ENCODE results near the gene MYOF.
"Not testable (repeated sequence)": the region's sequence is repeated elsewhere in the genome, so short reads cannot be mapped to it uniquely, and the experiment has no call there.

Gene MYOF

GRCh38 chr10:93471110-93471651 is 11.0 kb downstream of the MYOF start:
- Histone ChIP-seq H3K9me3 (ENCODE audit: control insufficient read depth, insufficient read depth, low read length) (peaks cover 4% of the 10 kb centered on the region), H3K36me3 (ENCODE audit: insufficient read depth, low read length) (no peaks in the 10 kb centered on the region), H3K9ac (ENCODE audit: low read depth, low read length) (no peak overlapping the region; the same call in 1 of the 2 replicates), H3K4me1 (ENCODE audit: insufficient read depth, low read length) (peaks cover 31% of the 10 kb centered on the region)

- Histone ChIP-seq H3K36me3 (ENCODE audit: insufficient read depth, low read length) (no peaks in the 10 kb centered on the region), H3K9ac (ENCODE audit: low read depth, low read length) (no peak overlapping the region), H3K9me3 (ENCODE audit: control insufficient read depth, insufficient read depth, low read length) (peaks cover 4% of the 10 kb centered on the region), H3K4me1 (ENCODE audit: insufficient read depth, low read length) (peaks cover 27% of the 10 kb centered on the region)
Observed at GRCh38 chr10:93469454-93469853, 12.7 kb downstream of the MYOF start.

GRCh38 chr10:93468461-93469213 is 13.5 kb downstream of the MYOF start:
- Histone ChIP-seq H3K9ac (ENCODE audit: low read depth, low read length) (no peak overlapping the region), H3K4me1 (ENCODE audit: insufficient read depth, low read length) (peaks cover 19% of the 10 kb centered on the region)

GRCh38 chr10:93467635-93468034 is 14.5 kb downstream of the MYOF start:
- H3K36me3 ChIP-seq (ENCODE audit: insufficient read depth, low read length); H3K9ac ChIP-seq (ENCODE audit: low read depth, low read length): not testable (repeated sequence)
- H3K4me1 ChIP-seq (ENCODE audit: insufficient read depth, low read length) = peaks cover 17% of the 10 kb centered on the region

More at GRCh38 chr10:93468461-93469213, 13.5 kb downstream of the MYOF start:
- Histone ChIP-seq H3K9me3 (ENCODE audit: control insufficient read depth, insufficient read depth, low read length) (peaks cover 4% of the 10 kb centered on the region), H3K36me3 (ENCODE audit: insufficient read depth, low read length) (no peaks in the 10 kb centered on the region)

GRCh38 chr10:93465806-93466675 is 16.1 kb downstream of the MYOF start:
- H3K9ac ChIP-seq (ENCODE audit: low read depth, low read length) = no peak overlapping the region
- peaks cover 4% of the 10 kb centered on the region for H3K9me3 ChIP-seq (ENCODE audit: control insufficient read depth, insufficient read depth, low read length)
- H3K4me1 ChIP-seq (ENCODE audit: insufficient read depth, low read length) = peaks cover 15% of the 10 kb centered on the region; the same call in 1 of the 2 replicates
- H3K36me3 ChIP-seq (ENCODE audit: insufficient read depth, low read length) = no peaks in the 10 kb centered on the region

More at GRCh38 chr10:93467635-93468034, 14.5 kb downstream of the MYOF start:
- H3K9me3 ChIP-seq (ENCODE audit: control insufficient read depth, insufficient read depth, low read length) = not testable (repeated sequence)

GRCh38 chr10:93464776-93465388 is 17.3 kb downstream of the MYOF start:
- H3K9ac ChIP-seq (ENCODE audit: low read depth, low read length) = no peak overlapping the region
- H3K4me1 ChIP-seq (ENCODE audit: insufficient read depth, low read length) = peaks cover 18% of the 10 kb centered on the region; the same call in 1 of the 2 replicates
- no peaks in the 10 kb centered on the region for H3K36me3 ChIP-seq (ENCODE audit: insufficient read depth, low read length)
- no peaks in the 10 kb centered on the region for H3K9me3 ChIP-seq (ENCODE audit: control insufficient read depth, insufficient read depth, low read length)

GRCh38 chr10:93463723-93464476 is 18.2 kb downstream of the MYOF start:
- Histone ChIP-seq H3K4me1 (ENCODE audit: insufficient read depth, low read length) (peaks cover 27% of the 10 kb centered on the region), H3K9ac (ENCODE audit: low read depth, low read length) (no peak overlapping the region), H3K36me3 (ENCODE audit: insufficient read depth, low read length) (no peaks in the 10 kb centered on the region), H3K9me3 (ENCODE audit: control insufficient read depth, insufficient read depth, low read length) (no peaks in the 10 kb centered on the region)

- no peaks in the 10 kb centered on the region for H3K9me3 ChIP-seq (ENCODE audit: control insufficient read depth, insufficient read depth, low read length)
- peaks cover 24% of the 10 kb centered on the region for H3K4me1 ChIP-seq (ENCODE audit: insufficient read depth, low read length)
- H3K36me3 ChIP-seq (ENCODE audit: insufficient read depth, low read length) = no peaks in the 10 kb centered on the region
- no peak overlapping the region for H3K9ac ChIP-seq (ENCODE audit: low read depth, low read length)
Observed at GRCh38 chr10:93462881-93463280, 19.3 kb downstream of the MYOF start.

- H3K9me3 ChIP-seq (ENCODE audit: control insufficient read depth, insufficient read depth, low read length) = no peaks in the 10 kb centered on the region
- peaks cover 25% of the 10 kb centered on the region for H3K4me1 ChIP-seq (ENCODE audit: insufficient read depth, low read length)
- no peaks in the 10 kb centered on the region for H3K36me3 ChIP-seq (ENCODE audit: insufficient read depth, low read length)
- no peak overlapping the region for H3K9ac ChIP-seq (ENCODE audit: low read depth, low read length)
Observed at GRCh38 chr10:93462371-93462770, 19.8 kb downstream of the MYOF start.

GRCh38 chr10:93461807-93462178 is 20.3 kb downstream of the MYOF start:
- Histone ChIP-seq H3K9ac (ENCODE audit: low read depth, low read length) (no peak overlapping the region), H3K36me3 (ENCODE audit: insufficient read depth, low read length) (no peaks in the 10 kb centered on the region), H3K9me3 (ENCODE audit: control insufficient read depth, insufficient read depth, low read length) (no peaks in the 10 kb centered on the region), H3K4me1 (ENCODE audit: insufficient read depth, low read length) (peaks cover 28% of the 10 kb centered on the region)

GRCh38 chr10:93461109-93461806 is 20.9 kb downstream of the MYOF start:
- Histone ChIP-seq H3K36me3 (ENCODE audit: insufficient read depth, low read length) (no peaks in the 10 kb centered on the region), H3K9ac (ENCODE audit: low read depth, low read length) (no peak overlapping the region), H3K9me3 (ENCODE audit: control insufficient read depth, insufficient read depth, low read length) (no peaks in the 10 kb centered on the region), H3K4me1 (ENCODE audit: insufficient read depth, low read length) (peaks cover 27% of the 10 kb centered on the region)

- H3K4me1 ChIP-seq (ENCODE audit: insufficient read depth, low read length) = peaks cover 24% of the 10 kb centered on the region
- H3K36me3 ChIP-seq (ENCODE audit: insufficient read depth, low read length) = no peaks in the 10 kb centered on the region
- no peak overlapping the region for H3K9ac ChIP-seq (ENCODE audit: low read depth, low read length)
- H3K9me3 ChIP-seq (ENCODE audit: control insufficient read depth, insufficient read depth, low read length) = no peaks in the 10 kb centered on the region
Observed at GRCh38 chr10:93459466-93459865, 22.7 kb downstream of the MYOF start.

- no peaks in the 10 kb centered on the region for H3K36me3 ChIP-seq (ENCODE audit: insufficient read depth, low read length)
- peaks cover 24% of the 10 kb centered on the region for H3K4me1 ChIP-seq (ENCODE audit: insufficient read depth, low read length)
- no peaks in the 10 kb centered on the region for H3K9me3 ChIP-seq (ENCODE audit: control insufficient read depth, insufficient read depth, low read length)
- H3K9ac ChIP-seq (ENCODE audit: low read depth, low read length) = 0 out of 2 replicates have a peak overlapping the region, but pooled peaks have one; percentile 3
Observed at GRCh38 chr10:93458821-93459257, 23.3 kb downstream of the MYOF start.
